Right lobe of liver (tissue), 4 donors: ENCODE results near the gene GNPDA1.

Experiments
- POLR2A ChIP-seq: fragments of 450-650 bp; IDR thresholded peaks from one replicate; pipeline ENCODE4 v1.6.1; 2017; ENCODE audit warnings: antibody characterized with exemption, mild to moderate bottlenecking
- TF ChIP-seq, protein P1 (sequence below), 4 donors: fragments of 200-600 bp in 3 of 4; fragments of 450-650 bp in 1 of 4; IDR thresholded peaks; one replicate each; pipeline versions ENCODE4 v1.5.1 to v1.8.0; 2016 to 2022; ENCODE audit warnings: antibody characterized with exemption in 4 of 4, mild to moderate bottlenecking in 2 of 4
- donor health status: DM: no; HTN: no; CAD: no.
- donor health status: DM: no; HTN: no; CAD: no.
- donor health status: DM: no; HTN: yes; CAD: no.

- TF ChIP-seq, protein P1, sequence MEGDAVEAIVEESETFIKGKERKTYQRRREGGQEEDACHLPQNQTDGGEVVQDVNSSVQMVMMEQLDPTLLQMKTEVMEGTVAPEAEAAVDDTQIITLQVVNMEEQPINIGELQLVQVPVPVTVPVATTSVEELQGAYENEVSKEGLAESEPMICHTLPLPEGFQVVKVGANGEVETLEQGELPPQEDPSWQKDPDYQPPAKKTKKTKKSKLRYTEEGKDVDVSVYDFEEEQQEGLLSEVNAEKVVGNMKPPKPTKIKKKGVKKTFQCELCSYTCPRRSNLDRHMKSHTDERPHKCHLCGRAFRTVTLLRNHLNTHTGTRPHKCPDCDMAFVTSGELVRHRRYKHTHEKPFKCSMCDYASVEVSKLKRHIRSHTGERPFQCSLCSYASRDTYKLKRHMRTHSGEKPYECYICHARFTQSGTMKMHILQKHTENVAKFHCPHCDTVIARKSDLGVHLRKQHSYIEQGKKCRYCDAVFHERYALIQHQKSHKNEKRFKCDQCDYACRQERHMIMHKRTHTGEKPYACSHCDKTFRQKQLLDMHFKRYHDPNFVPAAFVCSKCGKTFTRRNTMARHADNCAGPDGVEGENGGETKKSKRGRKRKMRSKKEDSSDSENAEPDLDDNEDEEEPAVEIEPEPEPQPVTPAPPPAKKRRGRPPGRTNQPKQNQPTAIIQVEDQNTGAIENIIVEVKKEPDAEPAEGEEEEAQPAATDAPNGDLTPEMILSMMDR (IDR thresholded peaks at IDR 0.05) = no peak
- no peak for TF ChIP-seq POLR2A
Observed at GRCh38 chr5:142053426-142054151, 40.8 kb upstream of the GNPDA1 start.
